GM06990 (cell line): ENCODE data around the gene CFAP91.

ENCODE experiments used
- DNase-seq: peaks from one replicate; pipeline ENCODE4 v3.0.0-alpha.2; 2011; ENCODE audit not compliant: insufficient read length; ENCODE audit errors: extremely low read depth
- H3K27me3 ChIP-seq: replicated peaks from 2 replicates; pipeline ENCODE4 v1.6.0; 2011; ENCODE audit warnings: low read length; ENCODE audit not compliant: control insufficient read depth, insufficient read depth
- H3K36me3 ChIP-seq: 2 replicates; pipeline ENCODE4 v1.5.1; 2011; ENCODE audit warnings: low read length; ENCODE audit not compliant: control insufficient read depth, insufficient read depth
- H3K4me3 ChIP-seq: replicated peaks from 2 replicates; pipeline ENCODE4 v1.5.1; 2011; ENCODE audit warnings: low read depth, mild to moderate bottlenecking, control low read depth, low read length
- TF ChIP-seq, protein P1 (sequence below): IDR thresholded peaks from 2 replicates; pipeline ENCODE4 v1.5.1; 2011; ENCODE audit warnings: low read length, control low read depth, mild to moderate bottlenecking, inconsistent platforms; ENCODE audit not compliant: insufficient read depth, poor library complexity, severe bottlenecking

The CFAP91 gene

GRCh38 chr3:119665954-119666559 is 36.8 kb upstream of the CFAP91 start:
- no peak for DNase-seq
- H3K36me3 ChIP-seq = no peaks in the 10 kb centered on the region; the same call in none of the 2 replicates
- H3K27me3 ChIP-seq = no peaks in the 10 kb centered on the region
- TF ChIP-seq, protein P1, sequence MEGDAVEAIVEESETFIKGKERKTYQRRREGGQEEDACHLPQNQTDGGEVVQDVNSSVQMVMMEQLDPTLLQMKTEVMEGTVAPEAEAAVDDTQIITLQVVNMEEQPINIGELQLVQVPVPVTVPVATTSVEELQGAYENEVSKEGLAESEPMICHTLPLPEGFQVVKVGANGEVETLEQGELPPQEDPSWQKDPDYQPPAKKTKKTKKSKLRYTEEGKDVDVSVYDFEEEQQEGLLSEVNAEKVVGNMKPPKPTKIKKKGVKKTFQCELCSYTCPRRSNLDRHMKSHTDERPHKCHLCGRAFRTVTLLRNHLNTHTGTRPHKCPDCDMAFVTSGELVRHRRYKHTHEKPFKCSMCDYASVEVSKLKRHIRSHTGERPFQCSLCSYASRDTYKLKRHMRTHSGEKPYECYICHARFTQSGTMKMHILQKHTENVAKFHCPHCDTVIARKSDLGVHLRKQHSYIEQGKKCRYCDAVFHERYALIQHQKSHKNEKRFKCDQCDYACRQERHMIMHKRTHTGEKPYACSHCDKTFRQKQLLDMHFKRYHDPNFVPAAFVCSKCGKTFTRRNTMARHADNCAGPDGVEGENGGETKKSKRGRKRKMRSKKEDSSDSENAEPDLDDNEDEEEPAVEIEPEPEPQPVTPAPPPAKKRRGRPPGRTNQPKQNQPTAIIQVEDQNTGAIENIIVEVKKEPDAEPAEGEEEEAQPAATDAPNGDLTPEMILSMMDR = no peak
- H3K4me3 ChIP-seq = no peak overlapping the region

DNA sequence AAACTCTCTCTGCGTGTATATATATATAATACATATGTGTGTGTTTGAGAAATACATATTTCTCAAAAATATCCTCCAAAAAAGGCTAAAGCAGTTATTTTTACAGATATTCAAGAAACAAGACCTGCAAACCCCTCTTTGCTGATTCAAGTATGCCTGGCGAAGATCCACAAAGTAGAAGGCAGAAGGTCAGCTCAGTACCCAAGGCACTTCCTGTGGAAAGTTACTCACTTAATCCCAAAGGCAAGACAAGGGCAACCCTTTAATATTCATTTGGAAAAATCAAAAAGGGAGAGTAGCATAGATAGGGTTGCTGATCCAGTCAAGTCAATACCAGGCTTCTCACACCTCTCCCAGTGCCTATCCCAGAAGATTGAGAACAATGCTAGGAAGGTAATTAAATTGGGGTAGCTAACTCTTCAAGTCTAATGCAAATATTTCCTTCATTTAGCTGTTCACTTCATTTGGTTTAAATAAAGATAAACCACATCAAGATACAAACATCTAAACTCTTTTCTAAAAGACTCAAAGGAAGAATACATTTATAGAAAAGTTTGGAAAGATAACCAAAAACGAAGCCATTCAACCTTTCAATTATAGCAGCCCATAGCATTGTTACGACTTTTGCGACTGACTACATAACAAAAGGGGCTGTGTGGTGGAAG is 32.8 kb upstream of the CFAP91 start:
- Histone ChIP-seq H3K4me3 (no peak overlapping the region), H3K36me3 (peaks cover 6% of the 10 kb centered on the region), H3K27me3 (no peaks in the 10 kb centered on the region)
- TF ChIP-seq, protein P1 = no peak
- DNase-seq = no peak

DNA sequence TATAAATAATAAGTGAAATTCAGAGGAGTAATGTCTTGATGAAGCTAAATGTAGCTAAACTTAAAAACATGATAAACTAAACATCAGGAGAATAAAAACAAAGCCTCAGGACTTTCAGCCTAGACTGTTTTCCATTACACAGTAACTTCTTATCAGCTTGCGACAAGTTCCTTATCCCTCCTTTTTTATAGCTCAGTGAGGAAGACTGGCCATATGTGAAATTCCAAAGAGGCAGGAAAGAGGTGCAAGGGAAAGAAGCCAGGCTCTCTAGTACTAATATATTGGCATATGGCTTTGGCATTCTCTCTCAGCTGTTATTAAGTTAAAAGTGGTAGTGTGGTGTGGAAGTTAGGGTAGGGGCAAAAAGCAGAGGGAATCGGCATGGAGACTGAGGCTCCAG is 30.0 kb upstream of the CFAP91 start:
- Histone ChIP-seq H3K4me3 (no peak overlapping the region), H3K27me3 (no peaks in the 10 kb centered on the region), H3K36me3 (peaks cover 6% of the 10 kb centered on the region)
- DNase-seq = no peak
- TF ChIP-seq, protein P1 = no peak

- TF ChIP-seq, protein P1 = no peak
- H3K4me3 ChIP-seq = no peak overlapping the region
- DNase-seq = no peak
- peaks cover 6% of the 10 kb centered on the region for H3K36me3 ChIP-seq
- no peaks in the 10 kb centered on the region for H3K27me3 ChIP-seq
Measured at GRCh38 chr3:119673875-119674274, 28.9 kb upstream of the CFAP91 start.

- H3K36me3 ChIP-seq = peaks cover 6% of the 10 kb centered on the region
- TF ChIP-seq, protein P1 = no peak
- peak overlapping the region; percentile 75 for H3K4me3 ChIP-seq
- no peak for DNase-seq
- no peaks in the 10 kb centered on the region for H3K27me3 ChIP-seq
Measured at GRCh38 chr3:119675188-119675874, 27.5 kb upstream of the CFAP91 start.
